ENCODE results near the gene SLC5A3.

The SLC5A3 gene

GRCh38 chr21:34073032-34073748 lies at the start of gene SLC5A3, which contains the start of gene MRPS6:
TSS of gene SLC5A3 (plus strand) at chr21:34073578. CDS start at chr21:34095199, 21,621 bp downstream.
TSS of gene MRPS6 (plus strand) at chr21:34073578. CDS start at chr21:34073701, 123 bp downstream.
- no peak for FAIRE-seq
- DNase-seq (ENCODE audit: insufficient read length, low spot score): peak; percentile 94
- peak; percentile 99 for TF ChIP-seq POLR2A (IDR thresholded peaks at IDR 0.05; ENCODE audit: low read depth, low read length)

- no peak for FAIRE-seq
- no peak for TF ChIP-seq POLR2A (IDR thresholded peaks at IDR 0.05; ENCODE audit: low read depth, low read length)
- no peak for DNase-seq (ENCODE audit: insufficient read length, low spot score)
Measured at GRCh38 chr21:34023691-34024373, 49.5 kb upstream of the SLC5A3 start.

GRCh38 chr21:34024374-34024693 lies 49.0 kb upstream of the SLC5A3 start:
- no peak for FAIRE-seq
- no peak for DNase-seq (ENCODE audit: insufficient read length, low spot score)
- no peak for TF ChIP-seq POLR2A (IDR thresholded peaks at IDR 0.05; ENCODE audit: low read depth, low read length)

- no peak for TF ChIP-seq POLR2A (IDR thresholded peaks at IDR 0.05; ENCODE audit: low read depth, low read length)
- FAIRE-seq: no peak
- no peak for DNase-seq (ENCODE audit: insufficient read length, low spot score)
Measured at GRCh38 chr21:34027721-34028461, 45.5 kb upstream of the SLC5A3 start.

GRCh38 chr21:34029743-34030528 lies 43.4 kb upstream of the SLC5A3 start:
- no peak for TF ChIP-seq POLR2A (IDR thresholded peaks at IDR 0.05; ENCODE audit: low read depth, low read length)
- FAIRE-seq: peak; percentile 74
- DNase-seq (ENCODE audit: insufficient read length, low spot score): peak; percentile 66

GRCh38 chr21:34031835-34032370 lies 41.5 kb upstream of the SLC5A3 start:
- no peak for TF ChIP-seq POLR2A (IDR thresholded peaks at IDR 0.05; ENCODE audit: low read depth, low read length)
- DNase-seq (ENCODE audit: insufficient read length, low spot score): no peak
- FAIRE-seq: no peak

GRCh38 chr21:34034369-34035014 lies 38.9 kb upstream of the SLC5A3 start:
- TF ChIP-seq POLR2A (IDR thresholded peaks at IDR 0.05; ENCODE audit: low read depth, low read length): no peak
- DNase-seq (ENCODE audit: insufficient read length, low spot score): no peak
- FAIRE-seq: no peak

- DNase-seq (ENCODE audit: insufficient read length, low spot score) (peak; percentile 69), FAIRE-seq (peak; percentile 58)
- TF ChIP-seq POLR2A (IDR thresholded peaks at IDR 0.05; ENCODE audit: low read depth, low read length): no peak
Measured at GRCh38 chr21:34035619-34036354, 37.6 kb upstream of the SLC5A3 start.

GRCh38 chr21:34037009-34037795 lies 36.2 kb upstream of the SLC5A3 start:
- DNase-seq (ENCODE audit: insufficient read length, low spot score) (peak; percentile 30), FAIRE-seq (peak; percentile 55)
- TF ChIP-seq POLR2A (IDR thresholded peaks at IDR 0.05; ENCODE audit: low read depth, low read length): no peak

GRCh38 chr21:34039678-34040382 lies 33.5 kb upstream of the SLC5A3 start:
- FAIRE-seq (no peak), DNase-seq (ENCODE audit: insufficient read length, low spot score) (no peak)
- TF ChIP-seq POLR2A (IDR thresholded peaks at IDR 0.05; ENCODE audit: low read depth, low read length): no peak

- no peak for FAIRE-seq
- TF ChIP-seq POLR2A (IDR thresholded peaks at IDR 0.05; ENCODE audit: low read depth, low read length): no peak
- no peak for DNase-seq (ENCODE audit: insufficient read length, low spot score)
Measured at GRCh38 chr21:34042735-34043134, 30.6 kb upstream of the SLC5A3 start.

Measured in H54 (cell line).